DND-41 (cell line): ENCODE measurements around the gene ADAMTSL5.
A peak's percentile ranks its signal among the peaks of the same experiment; 100 is the strongest.

Experiments used
- ATAC-seq: fragments of 200-7000 bp; cut with Tn5 transposase; 3 replicates; pipeline ENCODE4 v1.9.1; 2021; ENCODE audit warnings: low read depth; ENCODE audit not compliant: insufficient read depth
- DNase-seq: peaks from one replicate; pipeline ENCODE4 v3.0.0-alpha.2; 2020
- H2AFZ ChIP-seq: 2 replicates; pipeline ENCODE4 v1.6.0; 2012; ENCODE audit warnings: low read depth, low read length
- H3K27ac ChIP-seq: 2 replicates; pipeline ENCODE4 v1.5.1; 2012; ENCODE audit warnings: low read length, inconsistent platforms
- H3K27me3 ChIP-seq: fragments of 200-600 bp; sonication (generic); 2 replicates; pipeline ENCODE4 v1.6.0; 2012; ENCODE audit warnings: low read length, mild to moderate bottlenecking, inconsistent platforms; ENCODE audit not compliant: insufficient read depth, poor library complexity
- H3K36me3 ChIP-seq: 2 replicates; pipeline ENCODE4 v1.5.1; 2012; ENCODE audit warnings: low read length, inconsistent platforms; ENCODE audit not compliant: insufficient read depth
- H3K4me1 ChIP-seq: 2 replicates; pipeline ENCODE4 v1.5.1; 2012; ENCODE audit warnings: mild to moderate bottlenecking, low read length; ENCODE audit not compliant: insufficient read depth
- H3K4me2 ChIP-seq: 2 replicates; pipeline ENCODE4 v1.6.0; 2012; ENCODE audit warnings: mild to moderate bottlenecking, moderate library complexity, low read length, inconsistent platforms; ENCODE audit not compliant: insufficient read depth
- H3K4me3 ChIP-seq, 2 experiments: fragments of 200-600 bp in 1 of 2; shearing (Covaris generic) in 1 of 2; 2 replicates each; pipeline ENCODE4 v1.5.1; 2012 to 2016; ENCODE audit warnings: inconsistent platforms in 2 of 2, low read length in 2 of 2, mild to moderate bottlenecking in 2 of 2, low read depth in 1 of 2, moderate library complexity in 1 of 2
- H3K79me2 ChIP-seq: 2 replicates; pipeline ENCODE4 v1.6.0; 2012; ENCODE audit warnings: low read length, inconsistent platforms; ENCODE audit not compliant: insufficient read depth
- H3K9ac ChIP-seq: 2 replicates; pipeline ENCODE4 v1.6.0; 2012; ENCODE audit warnings: low read depth, mild to moderate bottlenecking, inconsistent platforms, low read length, moderate library complexity
- H3K9me3 ChIP-seq: 2 replicates; pipeline ENCODE4 v1.5.1; 2012; ENCODE audit warnings: low read length, moderate library complexity, mild to moderate bottlenecking, inconsistent platforms; ENCODE audit not compliant: insufficient read depth, severe bottlenecking
- H4K20me1 ChIP-seq: 2 replicates; pipeline ENCODE4 v1.6.0; 2012; ENCODE audit warnings: low read length; ENCODE audit not compliant: insufficient read depth
- EZH2 ChIP-seq: IDR thresholded peaks from 3 replicates; pipeline ENCODE4 v1.6.1; 2012; ENCODE audit warnings: borderline replicate concordance, low read depth, mild to moderate bottlenecking, moderate library complexity, low read length, inconsistent platforms; ENCODE audit not compliant: severe bottlenecking
- TF ChIP-seq, protein P1 (sequence below): IDR thresholded peaks from 2 replicates; pipeline ENCODE4 v1.5.1; 2012; ENCODE audit warnings: borderline replicate concordance, low read length, moderate library complexity, mild to moderate bottlenecking; ENCODE audit not compliant: poor library complexity, severe bottlenecking; ENCODE audit errors: extremely low read depth

Gene ADAMTSL5

DNA sequence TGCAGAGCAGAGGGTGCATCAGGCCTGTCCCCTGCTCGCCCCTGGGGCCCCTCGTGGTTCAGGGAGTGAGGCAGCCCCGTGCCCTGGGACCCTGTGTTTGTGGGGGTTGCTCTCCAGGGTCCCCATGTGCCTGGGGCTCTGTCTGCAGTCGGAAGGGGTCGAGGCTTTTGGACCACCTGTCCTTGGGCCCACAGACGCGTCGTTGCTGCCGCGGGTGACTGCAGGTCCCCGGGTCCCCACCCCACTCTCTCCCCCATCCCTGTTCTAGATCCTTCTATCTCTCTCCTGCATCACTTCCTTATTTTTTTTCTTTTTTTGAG lies 24.6 kb downstream of the ADAMTSL5 start:
- ATAC-seq (no peak), DNase-seq (no peak)
- Histone ChIP-seq H3K9ac (no peak overlapping the region), H2AFZ (no peak overlapping the region), H4K20me1 (no peaks in the 10 kb centered on the region), H3K4me3 (no peak overlapping the region), H3K4me2 (no peak overlapping the region; the same call in 1 of the 2 replicates), H3K36me3 (no peaks in the 10 kb centered on the region), H3K27me3 (no peaks in the 10 kb centered on the region), H3K9me3 (no peaks in the 10 kb centered on the region), H3K4me1 (peaks cover 29% of the 10 kb centered on the region), H3K79me2 (no peaks in the 10 kb centered on the region), H3K27ac (no peak overlapping the region)
- TF ChIP-seq, protein P1, sequence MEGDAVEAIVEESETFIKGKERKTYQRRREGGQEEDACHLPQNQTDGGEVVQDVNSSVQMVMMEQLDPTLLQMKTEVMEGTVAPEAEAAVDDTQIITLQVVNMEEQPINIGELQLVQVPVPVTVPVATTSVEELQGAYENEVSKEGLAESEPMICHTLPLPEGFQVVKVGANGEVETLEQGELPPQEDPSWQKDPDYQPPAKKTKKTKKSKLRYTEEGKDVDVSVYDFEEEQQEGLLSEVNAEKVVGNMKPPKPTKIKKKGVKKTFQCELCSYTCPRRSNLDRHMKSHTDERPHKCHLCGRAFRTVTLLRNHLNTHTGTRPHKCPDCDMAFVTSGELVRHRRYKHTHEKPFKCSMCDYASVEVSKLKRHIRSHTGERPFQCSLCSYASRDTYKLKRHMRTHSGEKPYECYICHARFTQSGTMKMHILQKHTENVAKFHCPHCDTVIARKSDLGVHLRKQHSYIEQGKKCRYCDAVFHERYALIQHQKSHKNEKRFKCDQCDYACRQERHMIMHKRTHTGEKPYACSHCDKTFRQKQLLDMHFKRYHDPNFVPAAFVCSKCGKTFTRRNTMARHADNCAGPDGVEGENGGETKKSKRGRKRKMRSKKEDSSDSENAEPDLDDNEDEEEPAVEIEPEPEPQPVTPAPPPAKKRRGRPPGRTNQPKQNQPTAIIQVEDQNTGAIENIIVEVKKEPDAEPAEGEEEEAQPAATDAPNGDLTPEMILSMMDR: no peak
- TF ChIP-seq EZH2: no peak

DNA sequence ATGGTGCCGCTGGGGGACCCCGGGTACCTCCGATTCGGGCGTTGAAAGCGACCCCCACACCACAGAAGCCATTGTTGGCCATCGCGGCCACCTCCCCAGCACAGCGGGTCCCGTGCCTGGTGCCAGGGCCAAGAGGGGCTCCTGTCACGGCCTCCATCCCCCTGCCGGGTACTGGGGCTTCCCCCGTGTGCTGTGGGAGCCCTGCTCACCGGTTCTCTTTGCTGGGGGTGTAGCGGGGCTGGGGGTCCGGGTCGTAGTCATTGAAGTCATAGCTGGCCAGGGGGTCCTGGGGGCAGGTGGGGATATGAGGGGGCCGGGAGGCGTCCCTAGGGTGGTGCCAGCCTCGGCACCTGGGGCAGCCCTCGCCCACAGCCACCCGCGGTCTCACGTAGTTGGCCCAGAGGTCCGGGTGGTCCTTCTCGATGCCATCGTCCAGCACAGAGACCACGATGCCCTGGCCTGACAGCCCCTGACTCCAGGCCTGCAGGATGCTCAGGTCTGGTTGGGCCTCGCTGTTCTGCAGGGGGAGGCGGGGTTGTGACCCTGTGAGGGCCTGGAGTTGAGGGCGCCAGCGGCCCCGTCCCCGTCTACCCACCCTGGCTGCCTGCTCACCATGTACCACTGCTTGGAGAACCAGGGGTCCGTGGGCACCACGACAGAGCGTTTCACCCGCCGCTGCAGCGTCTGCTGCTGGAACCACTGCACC lies 25.1 kb downstream of the ADAMTSL5 start:
- H3K9me3 ChIP-seq: no peaks in the 10 kb centered on the region
- peak; percentile 34 for DNase-seq
- no peak overlapping the region for H3K9ac ChIP-seq
- no peaks in the 10 kb centered on the region for H4K20me1 ChIP-seq
- H2AFZ ChIP-seq: no peak overlapping the region
- no peak overlapping the region for H3K27ac ChIP-seq
- no peak overlapping the region for H3K4me3 ChIP-seq
- no peaks in the 10 kb centered on the region for H3K27me3 ChIP-seq
- H3K79me2 ChIP-seq: no peaks in the 10 kb centered on the region
- TF ChIP-seq, protein P1: no peak
- TF ChIP-seq EZH2: no peak
- no peak for ATAC-seq
- H3K4me2 ChIP-seq: no peak overlapping the region; the same call in 1 of the 2 replicates
- peaks cover 29% of the 10 kb centered on the region for H3K4me1 ChIP-seq
- H3K36me3 ChIP-seq: no peaks in the 10 kb centered on the region

DNA sequence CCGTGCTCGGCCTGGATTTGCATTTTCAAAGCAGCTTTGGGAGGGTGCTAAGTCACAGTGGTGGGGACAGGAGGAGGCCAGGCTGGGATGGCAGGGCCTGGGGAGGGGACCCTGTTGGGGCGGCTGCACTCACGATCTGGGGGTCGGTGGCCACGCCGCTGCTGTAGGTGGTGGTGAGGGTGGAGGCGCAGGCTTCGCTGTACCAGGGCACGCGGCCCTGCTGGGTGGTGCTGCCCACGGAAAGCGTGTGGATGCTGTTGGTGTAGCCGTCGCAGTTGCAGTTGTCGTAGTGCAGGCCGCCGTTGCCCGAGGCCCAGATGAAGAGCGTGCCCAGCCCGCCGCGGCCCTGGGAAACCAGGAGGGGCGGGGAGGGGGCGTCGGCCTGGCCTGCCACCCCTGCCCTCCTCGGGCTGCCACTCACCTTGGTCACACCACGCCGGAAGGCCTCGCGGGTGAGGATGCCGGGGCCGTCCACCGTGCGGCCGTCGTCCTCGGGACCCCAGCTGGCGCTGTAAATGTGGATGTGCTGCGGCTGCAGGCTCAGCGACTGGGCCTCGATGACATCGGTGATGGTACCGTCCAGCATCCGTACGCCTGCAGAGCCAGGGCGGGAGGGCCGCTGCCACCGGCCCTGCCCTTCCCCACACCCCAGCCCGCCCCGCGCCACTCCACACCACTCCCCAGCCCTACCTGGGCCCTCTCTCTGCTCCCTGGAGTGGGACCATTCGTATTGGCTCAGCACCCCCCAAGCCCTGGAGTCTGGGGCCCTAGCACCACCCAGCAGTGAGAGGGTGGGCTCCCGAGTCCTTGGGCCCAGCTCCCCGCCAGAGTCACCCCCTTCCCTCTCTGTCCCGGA lies 25.9 kb downstream of the ADAMTSL5 start:
- Histone ChIP-seq H3K9ac (no peak overlapping the region), H4K20me1 (no peaks in the 10 kb centered on the region), H3K36me3 (no peaks in the 10 kb centered on the region), H3K27me3 (no peaks in the 10 kb centered on the region), H2AFZ (no peak overlapping the region), H3K79me2 (no peaks in the 10 kb centered on the region), H3K4me3 (no peak overlapping the region), H3K4me2 (no peak overlapping the region), H3K4me1 (peaks cover 29% of the 10 kb centered on the region), H3K27ac (no peak overlapping the region), H3K9me3 (no peaks in the 10 kb centered on the region)
- no peak for DNase-seq
- TF ChIP-seq, protein P1: no peak
- TF ChIP-seq EZH2: no peak
- ATAC-seq: no peak
